Adipocyte (in vitro differentiated cells): Measurements from ENCODE around the gene MET.
A peak's percentile ranks its signal among the peaks of the same experiment; 100 is the strongest.

Experiments used
- DNase-seq: peaks from one replicate; pipeline ENCODE4 v3.0.0-alpha.2; 2015; ENCODE audit warnings: low read depth
- H3K27me3 ChIP-seq: replicated peaks from 2 replicates; pipeline ENCODE4 v1.7.0; 2013; ENCODE audit warnings: mild to moderate bottlenecking, low read length, moderate library complexity; ENCODE audit not compliant: control insufficient read depth, insufficient read depth
- H3K36me3 ChIP-seq: 2 replicates; pipeline ENCODE4 v1.7.0; 2013; ENCODE audit warnings: low read length, mild to moderate bottlenecking, moderate library complexity; ENCODE audit not compliant: control insufficient read depth, insufficient read depth, severe bottlenecking
- H3K4me1 ChIP-seq: 2 replicates; pipeline ENCODE4 v1.7.0; 2013; ENCODE audit warnings: mild to moderate bottlenecking, low read length, moderate library complexity; ENCODE audit not compliant: control insufficient read depth, insufficient read depth
- H3K4me3 ChIP-seq: 2 replicates; pipeline ENCODE4 v1.7.0; 2013; ENCODE audit warnings: mild to moderate bottlenecking, low read length, moderate library complexity
- H3K9ac ChIP-seq: 2 replicates; pipeline ENCODE4 v1.7.0; 2013; ENCODE audit warnings: mild to moderate bottlenecking, low read length, moderate library complexity
- H3K9me3 ChIP-seq: 2 replicates; pipeline ENCODE4 v1.7.0; 2013; ENCODE audit warnings: mild to moderate bottlenecking, low read length, moderate library complexity; ENCODE audit not compliant: control insufficient read depth

The MET gene

GRCh38 chr7:116779216-116779615 lies 107.2 kb downstream of the MET start:
- no peaks in the 10 kb centered on the region for H3K36me3 ChIP-seq
- H3K27me3 ChIP-seq = peaks cover 2% of the 10 kb centered on the region
- H3K4me1 ChIP-seq = peaks cover 45% of the 10 kb centered on the region
- no peak overlapping the region for H3K4me3 ChIP-seq
- H3K9me3 ChIP-seq = no peaks in the 10 kb centered on the region
- no peak for DNase-seq
- no peak overlapping the region for H3K9ac ChIP-seq

- H3K36me3 ChIP-seq = no peaks in the 10 kb centered on the region
- H3K4me3 ChIP-seq = no peak overlapping the region
- peaks cover 2% of the 10 kb centered on the region for H3K27me3 ChIP-seq
- peaks cover 45% of the 10 kb centered on the region for H3K4me1 ChIP-seq
- no peaks in the 10 kb centered on the region for H3K9me3 ChIP-seq
- H3K9ac ChIP-seq = no peak overlapping the region
- DNase-seq = no peak
These were observed 107.9 kb downstream of the MET start for GRCh38 chr7:116779931-116780330.

DNA sequence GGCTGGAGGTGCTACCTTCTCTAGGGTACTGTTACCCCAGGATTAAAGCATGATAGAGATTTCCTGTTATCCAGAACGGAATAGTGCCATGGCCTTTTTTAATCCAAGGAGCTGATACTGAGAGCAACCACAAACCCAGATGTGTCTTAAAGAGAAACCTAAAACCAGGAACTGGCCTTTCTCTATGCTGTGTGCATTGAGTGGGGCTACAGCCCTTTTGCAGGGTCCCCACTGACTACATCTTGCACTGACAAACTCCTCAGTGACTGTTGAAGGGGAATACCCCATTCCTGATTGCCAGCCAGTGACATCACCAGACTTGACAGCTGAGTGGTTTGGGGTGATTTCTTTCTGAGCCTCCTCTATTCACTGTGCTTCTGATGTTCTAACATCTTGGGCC lies 108.5 kb downstream of the MET start:
- DNase-seq = no peak
- H3K27me3 ChIP-seq = peaks cover 2% of the 10 kb centered on the region

GRCh38 chr7:116780966-116781365 lies 109.0 kb downstream of the MET start:
- H3K4me3 ChIP-seq = no peak overlapping the region
- H3K27me3 ChIP-seq = peaks cover 2% of the 10 kb centered on the region
- no peak overlapping the region for H3K9ac ChIP-seq
- no peak for DNase-seq
- no peaks in the 10 kb centered on the region for H3K36me3 ChIP-seq
- no peaks in the 10 kb centered on the region for H3K9me3 ChIP-seq
- H3K4me1 ChIP-seq = peaks cover 45% of the 10 kb centered on the region

More for the DNA sequence above, 108.5 kb downstream of the MET start:
- no peak overlapping the region for H3K4me3 ChIP-seq
- no peaks in the 10 kb centered on the region for H3K9me3 ChIP-seq
- no peaks in the 10 kb centered on the region for H3K36me3 ChIP-seq
- H3K9ac ChIP-seq = no peak overlapping the region
- peaks cover 45% of the 10 kb centered on the region for H3K4me1 ChIP-seq

DNA sequence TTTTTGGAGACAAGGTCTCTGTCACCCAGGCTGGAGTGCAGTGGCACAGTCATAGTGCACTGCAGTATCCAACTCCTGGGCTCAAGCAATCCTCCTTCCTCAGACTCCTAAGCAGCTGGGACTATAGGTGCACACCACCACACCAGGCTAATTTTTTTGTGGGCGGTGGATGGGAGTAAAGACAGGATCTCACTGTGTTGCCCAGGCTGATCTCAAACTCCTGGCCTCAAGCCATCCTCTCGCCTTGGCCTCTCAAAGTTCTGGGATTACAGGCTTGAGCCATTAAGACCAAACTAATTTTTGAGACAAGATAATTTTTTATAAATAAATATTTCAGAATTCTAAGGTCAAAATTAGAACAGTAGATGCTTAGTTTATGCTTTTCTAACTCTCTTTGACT lies 109.6 kb downstream of the MET start:
- no peaks in the 10 kb centered on the region for H3K9me3 ChIP-seq
- H3K4me1 ChIP-seq = peaks cover 40% of the 10 kb centered on the region
- H3K4me3 ChIP-seq = no peak overlapping the region
- peaks cover 2% of the 10 kb centered on the region for H3K27me3 ChIP-seq
- no peak overlapping the region for H3K9ac ChIP-seq
- H3K36me3 ChIP-seq = no peaks in the 10 kb centered on the region
- DNase-seq = no peak

- H3K9ac ChIP-seq = no peak overlapping the region
- DNase-seq = peak; percentile 88
- peaks cover 2% of the 10 kb centered on the region for H3K27me3 ChIP-seq
- H3K4me1 ChIP-seq = peaks cover 34% of the 10 kb centered on the region
- no peaks in the 10 kb centered on the region for H3K9me3 ChIP-seq
- no peaks in the 10 kb centered on the region for H3K36me3 ChIP-seq
- no peak overlapping the region for H3K4me3 ChIP-seq
These were observed 110.2 kb downstream of the MET start for GRCh38 chr7:116782177-116782711.

- Histone ChIP-seq H3K27me3 (peaks cover 2% of the 10 kb centered on the region), H3K4me1 (peaks cover 19% of the 10 kb centered on the region), H3K36me3 (no peaks in the 10 kb centered on the region), H3K9me3 (no peaks in the 10 kb centered on the region), H3K9ac (no peak overlapping the region), H3K4me3 (no peak overlapping the region)
- DNase-seq = no peak
These were observed 111.8 kb downstream of the MET start for GRCh38 chr7:116783666-116784318.

- Histone ChIP-seq H3K4me1 (peaks cover 19% of the 10 kb centered on the region), H3K9me3 (no peaks in the 10 kb centered on the region), H3K27me3 (no peaks in the 10 kb centered on the region), H3K4me3 (no peak overlapping the region), H3K36me3 (no peaks in the 10 kb centered on the region), H3K9ac (no peak overlapping the region)
- no peak for DNase-seq
These were observed 112.7 kb downstream of the MET start for GRCh38 chr7:116784647-116785046.

DNA sequence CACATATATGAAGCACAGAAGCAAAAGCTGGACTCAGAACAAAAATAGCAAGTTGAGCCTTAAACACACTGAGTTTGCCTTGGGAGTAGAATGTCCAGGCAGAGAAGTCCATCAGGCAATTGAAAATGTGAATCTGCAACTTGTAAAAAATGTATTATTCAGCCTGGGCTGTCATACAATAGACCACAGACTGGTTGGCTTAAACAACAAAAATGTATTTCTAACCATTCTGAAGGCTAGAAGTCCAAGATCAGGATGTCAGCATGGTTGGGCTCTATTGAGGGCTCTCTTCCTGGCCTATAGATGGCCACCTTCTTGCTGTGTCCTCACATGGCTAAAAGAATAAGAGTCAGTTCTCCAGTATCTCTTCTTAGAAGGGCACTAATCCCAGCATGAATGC lies 113.8 kb downstream of the MET start:
- no peak for DNase-seq
- no peaks in the 10 kb centered on the region for H3K36me3 ChIP-seq
- no peak overlapping the region for H3K9ac ChIP-seq
- H3K9me3 ChIP-seq = no peaks in the 10 kb centered on the region
- no peak overlapping the region for H3K4me3 ChIP-seq
- no peaks in the 10 kb centered on the region for H3K27me3 ChIP-seq
- H3K4me1 ChIP-seq = peaks cover 11% of the 10 kb centered on the region

GRCh38 chr7:116786791-116787443 lies 114.9 kb downstream of the MET start:
- Histone ChIP-seq H3K4me1 (peaks cover 10% of the 10 kb centered on the region), H3K36me3 (no peaks in the 10 kb centered on the region), H3K9me3 (no peaks in the 10 kb centered on the region), H3K27me3 (no peaks in the 10 kb centered on the region), H3K9ac (no peak overlapping the region), H3K4me3 (no peak overlapping the region)
- no peak for DNase-seq

- no peak for DNase-seq
- no peak overlapping the region for H3K4me3 ChIP-seq
- no peaks in the 10 kb centered on the region for H3K27me3 ChIP-seq
- no peaks in the 10 kb centered on the region for H3K9me3 ChIP-seq
- no peaks in the 10 kb centered on the region for H3K36me3 ChIP-seq
- H3K4me1 ChIP-seq = peaks cover under 1% of the 10 kb centered on the region
- no peak overlapping the region for H3K9ac ChIP-seq
These were observed 115.9 kb downstream of the MET start for GRCh38 chr7:116787881-116788280.
